ENCODE measurements around the gene DLGAP1.

- TF ChIP-seq GRHL2 (CRISPR knock-in tag; IDR thresholded peaks at IDR 0.05; ENCODE audit: insufficient replicate concordance, severe bottlenecking): no peak
- TF ChIP-seq, protein P1, sequence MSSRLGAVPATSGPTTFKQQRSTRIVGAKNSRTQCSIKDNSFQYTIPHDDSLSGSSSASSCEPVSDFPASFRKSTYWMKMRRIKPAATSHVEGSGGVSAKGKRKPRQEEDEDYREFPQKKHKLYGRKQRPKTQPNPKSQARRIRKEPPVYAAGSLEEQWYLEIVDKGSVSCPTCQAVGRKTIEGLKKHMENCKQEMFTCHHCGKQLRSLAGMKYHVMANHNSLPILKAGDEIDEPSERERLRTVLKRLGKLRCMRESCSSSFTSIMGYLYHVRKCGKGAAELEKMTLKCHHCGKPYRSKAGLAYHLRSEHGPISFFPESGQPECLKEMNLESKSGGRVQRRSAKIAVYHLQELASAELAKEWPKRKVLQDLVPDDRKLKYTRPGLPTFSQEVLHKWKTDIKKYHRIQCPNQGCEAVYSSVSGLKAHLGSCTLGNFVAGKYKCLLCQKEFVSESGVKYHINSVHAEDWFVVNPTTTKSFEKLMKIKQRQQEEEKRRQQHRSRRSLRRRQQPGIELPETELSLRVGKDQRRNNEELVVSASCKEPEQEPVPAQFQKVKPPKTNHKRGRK (CRISPR knock-in tag; IDR thresholded peaks at IDR 0.05; ENCODE audit: borderline replicate concordance): no peak
- TF ChIP-seq NFYB (CRISPR knock-in tag; conservative IDR thresholded peaks at IDR 0.05; ENCODE audit: low read depth): no peak
- TF ChIP-seq, protein P2, sequence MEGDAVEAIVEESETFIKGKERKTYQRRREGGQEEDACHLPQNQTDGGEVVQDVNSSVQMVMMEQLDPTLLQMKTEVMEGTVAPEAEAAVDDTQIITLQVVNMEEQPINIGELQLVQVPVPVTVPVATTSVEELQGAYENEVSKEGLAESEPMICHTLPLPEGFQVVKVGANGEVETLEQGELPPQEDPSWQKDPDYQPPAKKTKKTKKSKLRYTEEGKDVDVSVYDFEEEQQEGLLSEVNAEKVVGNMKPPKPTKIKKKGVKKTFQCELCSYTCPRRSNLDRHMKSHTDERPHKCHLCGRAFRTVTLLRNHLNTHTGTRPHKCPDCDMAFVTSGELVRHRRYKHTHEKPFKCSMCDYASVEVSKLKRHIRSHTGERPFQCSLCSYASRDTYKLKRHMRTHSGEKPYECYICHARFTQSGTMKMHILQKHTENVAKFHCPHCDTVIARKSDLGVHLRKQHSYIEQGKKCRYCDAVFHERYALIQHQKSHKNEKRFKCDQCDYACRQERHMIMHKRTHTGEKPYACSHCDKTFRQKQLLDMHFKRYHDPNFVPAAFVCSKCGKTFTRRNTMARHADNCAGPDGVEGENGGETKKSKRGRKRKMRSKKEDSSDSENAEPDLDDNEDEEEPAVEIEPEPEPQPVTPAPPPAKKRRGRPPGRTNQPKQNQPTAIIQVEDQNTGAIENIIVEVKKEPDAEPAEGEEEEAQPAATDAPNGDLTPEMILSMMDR (IDR thresholded peaks at IDR 0.05): no peak
- TF ChIP-seq, protein P3, sequence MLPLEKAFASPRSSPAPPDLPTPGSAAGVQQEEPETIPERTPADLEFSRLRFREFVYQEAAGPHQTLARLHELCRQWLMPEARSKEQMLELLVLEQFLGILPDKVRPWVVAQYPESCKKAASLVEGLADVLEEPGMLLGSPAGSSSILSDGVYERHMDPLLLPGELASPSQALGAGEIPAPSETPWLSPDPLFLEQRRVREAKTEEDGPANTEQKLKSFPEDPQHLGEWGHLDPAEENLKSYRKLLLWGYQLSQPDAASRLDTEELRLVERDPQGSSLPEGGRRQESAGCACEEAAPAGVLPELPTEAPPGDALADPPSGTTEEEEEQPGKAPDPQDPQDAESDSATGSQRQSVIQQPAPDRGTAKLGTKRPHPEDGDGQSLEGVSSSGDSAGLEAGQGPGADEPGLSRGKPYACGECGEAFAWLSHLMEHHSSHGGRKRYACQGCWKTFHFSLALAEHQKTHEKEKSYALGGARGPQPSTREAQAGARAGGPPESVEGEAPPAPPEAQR (CRISPR knock-in tag; IDR thresholded peaks at IDR 0.05): no peak
- TF ChIP-seq SP1 (CRISPR knock-in tag; conservative IDR thresholded peaks at IDR 0.05): no peak
- TF ChIP-seq MLX (CRISPR knock-in tag; IDR thresholded peaks at IDR 0.05): no peak
- TF ChIP-seq E2F5 (CRISPR knock-in tag; IDR thresholded peaks at IDR 0.05): no peak
- no peak for TF ChIP-seq ATF2 (CRISPR knock-in tag; IDR thresholded peaks at IDR 0.05; ENCODE audit: borderline replicate concordance, low read depth)
- TF ChIP-seq FOXK1 (CRISPR knock-in tag; IDR thresholded peaks at IDR 0.05): no peak
- TF ChIP-seq SMAD3 (CRISPR knock-in tag; IDR thresholded peaks at IDR 0.05; ENCODE audit: borderline replicate concordance): no peak
- TF ChIP-seq ATF1 (CRISPR knock-in tag; IDR thresholded peaks at IDR 0.05): no peak
- TF ChIP-seq CREM (CRISPR knock-in tag; IDR thresholded peaks at IDR 0.05): no peak
- TF ChIP-seq ESRRA (CRISPR knock-in tag; IDR thresholded peaks at IDR 0.05; ENCODE audit: borderline replicate concordance): no peak
Observed at GRCh38 chr18:4144201-4144600, 310.9 kb downstream of the DLGAP1 start.

All from WTC11 (cell line).